Activated CD8-positive, alpha-beta T cell treated with anti-CD3 and anti-CD28 coated beads for 36 hours (primary cell): ENCODE measurements around the gene INO80D. TPM values are rescaled to one million over a fixed set of nuclear protein-coding genes. Genes with fewer than 3 reads are reported as not detected.

Experiments
- ATAC-seq: fragments of 200-7000 bp; cut with Tn5 transposase; one replicate; pipeline ENCODE4 v1.10.0; 2021; ENCODE audit warnings: mild to moderate bottlenecking, moderate library complexity
- CTCF ChIA-PET: fragments of 350-600 bp; sonication (Branson Sonifier 250); formaldehyde crosslinking; loops from one replicate; lab custom pipeline; 2021; ENCODE audit warnings: antibody characterized with exemption; lab: Charles Lee
- POLR2A ChIA-PET: fragments of 350-600 bp; sonication (Branson Sonifier 250); formaldehyde crosslinking; loops from one replicate; lab custom pipeline; 2021; ENCODE audit warnings: antibody characterized with exemption; lab: Charles Lee
- DNase-seq: peaks from one replicate; pipeline ENCODE4 v3.0.0-alpha.2; 2020
- H3K27ac Mint-ChIP-seq: one replicate; pipeline ENCODE4 v1.8.0; 2021; ENCODE audit warnings: mild to moderate bottlenecking, mixed read lengths
- H3K27me3 Mint-ChIP-seq: one replicate; pipeline ENCODE4 v1.8.0; 2021; ENCODE audit warnings: mixed read lengths
- H3K36me3 Mint-ChIP-seq: one replicate; pipeline ENCODE4 v1.8.0; 2021; ENCODE audit warnings: low read depth, mixed read lengths
- H3K4me1 Mint-ChIP-seq: one replicate; pipeline ENCODE4 v1.8.0; 2021; ENCODE audit warnings: low read depth, mixed read lengths
- H3K4me3 Mint-ChIP-seq: one replicate; pipeline ENCODE4 v1.8.0; 2021; ENCODE audit warnings: mild to moderate bottlenecking, moderate library complexity, mixed read lengths
- H3K9me3 Mint-ChIP-seq: one replicate; pipeline ENCODE4 v1.8.0; 2021; ENCODE audit warnings: mixed read lengths
- intact Hi-C: fragments of 100-400 bp; cut with micrococcal nuclease; formaldehyde crosslinking; loops from one replicate; pipeline ENCODE4 v1.10.0; 2022
- total RNA-seq, 2 experiments: library from RNA; stranded (reverse); gene quantifications; one replicate each; pipeline ENCODE4 v1.2.3, GENCODE V29; 2021
- TF ChIP-seq, protein P1 (sequence below): fragments of 200-600 bp; IDR thresholded peaks from one replicate; pipeline ENCODE4 v1.8.0; 2022; ENCODE audit warnings: antibody characterized with exemption, mild to moderate bottlenecking

INO80D gene
- total RNA-seq, 2 experiments from 2014 or later, result 15.9 to 16.7 TPM

DNA sequence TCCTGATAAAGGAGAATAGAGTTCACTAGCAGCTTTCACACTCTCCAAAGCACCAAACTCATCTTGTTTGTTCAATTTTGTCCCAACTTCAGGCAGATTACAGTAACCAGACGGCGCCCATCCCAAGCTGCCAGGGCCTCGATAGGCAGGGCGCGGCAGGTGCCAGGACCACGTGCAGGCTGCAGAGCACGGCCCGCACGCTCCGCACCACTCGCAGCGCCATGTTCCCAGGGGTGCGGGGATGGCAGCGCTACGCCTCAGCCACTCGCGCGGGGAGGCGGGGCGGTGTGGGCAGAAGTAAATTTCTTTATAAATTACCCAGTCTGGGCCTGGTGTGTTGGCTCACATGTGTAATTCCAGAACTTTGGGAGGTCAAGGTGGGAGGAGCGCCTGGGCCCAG, 30.3 kb upstream of the INO80D start:
- no peak overlapping the region for H3K27ac Mint-ChIP-seq
- H3K4me1 Mint-ChIP-seq, result no peaks in the 10 kb centered on the region
- no peaks in the 10 kb centered on the region for H3K27me3 Mint-ChIP-seq
- ChIA-PET CTCF (no interaction called here), POLR2A (no interaction called here)
- peaks cover 21% of the 10 kb centered on the region for H3K36me3 Mint-ChIP-seq
- TF ChIP-seq, protein P1, sequence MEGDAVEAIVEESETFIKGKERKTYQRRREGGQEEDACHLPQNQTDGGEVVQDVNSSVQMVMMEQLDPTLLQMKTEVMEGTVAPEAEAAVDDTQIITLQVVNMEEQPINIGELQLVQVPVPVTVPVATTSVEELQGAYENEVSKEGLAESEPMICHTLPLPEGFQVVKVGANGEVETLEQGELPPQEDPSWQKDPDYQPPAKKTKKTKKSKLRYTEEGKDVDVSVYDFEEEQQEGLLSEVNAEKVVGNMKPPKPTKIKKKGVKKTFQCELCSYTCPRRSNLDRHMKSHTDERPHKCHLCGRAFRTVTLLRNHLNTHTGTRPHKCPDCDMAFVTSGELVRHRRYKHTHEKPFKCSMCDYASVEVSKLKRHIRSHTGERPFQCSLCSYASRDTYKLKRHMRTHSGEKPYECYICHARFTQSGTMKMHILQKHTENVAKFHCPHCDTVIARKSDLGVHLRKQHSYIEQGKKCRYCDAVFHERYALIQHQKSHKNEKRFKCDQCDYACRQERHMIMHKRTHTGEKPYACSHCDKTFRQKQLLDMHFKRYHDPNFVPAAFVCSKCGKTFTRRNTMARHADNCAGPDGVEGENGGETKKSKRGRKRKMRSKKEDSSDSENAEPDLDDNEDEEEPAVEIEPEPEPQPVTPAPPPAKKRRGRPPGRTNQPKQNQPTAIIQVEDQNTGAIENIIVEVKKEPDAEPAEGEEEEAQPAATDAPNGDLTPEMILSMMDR, result no peak
- intact Hi-C loops, result no loop called here
- ATAC-seq (no peak), DNase-seq (no peak)
- H3K9me3 Mint-ChIP-seq, result peaks cover 9% of the 10 kb centered on the region
- H3K4me3 Mint-ChIP-seq, result no peak overlapping the region

DNA sequence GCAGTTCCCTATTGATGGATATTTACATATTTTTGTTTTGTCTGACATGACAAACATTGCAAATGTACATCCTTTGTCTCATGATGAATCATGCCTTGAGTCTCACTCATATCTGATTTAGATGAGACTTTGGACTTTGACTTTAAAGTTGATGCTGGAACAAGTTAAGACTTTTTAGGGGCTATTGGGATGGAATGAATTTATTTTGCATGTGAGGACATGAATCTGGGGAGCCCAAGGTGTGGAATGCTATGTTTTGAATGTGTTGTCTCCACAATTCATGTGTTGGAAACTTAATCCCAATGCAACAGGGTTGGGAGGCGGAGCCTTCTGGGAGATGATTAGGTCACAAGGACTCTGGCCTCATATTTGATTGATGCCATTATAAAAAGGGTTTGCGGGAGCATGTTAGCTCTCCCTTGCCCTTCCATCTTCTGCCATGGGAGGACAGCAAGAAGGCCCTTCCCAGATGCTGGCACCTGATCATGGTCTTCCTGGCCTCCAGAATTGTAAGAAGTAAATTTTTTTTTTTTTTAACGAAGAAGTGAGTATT, 29.1 kb upstream of the INO80D start:
- ChIA-PET POLR2A (no interaction called here), CTCF (no interaction called here)
- H3K4me1 Mint-ChIP-seq, result no peaks in the 10 kb centered on the region
- ATAC-seq, result no peak
- no peaks in the 10 kb centered on the region for H3K27me3 Mint-ChIP-seq
- H3K9me3 Mint-ChIP-seq, result peaks cover 5% of the 10 kb centered on the region
- peaks cover 11% of the 10 kb centered on the region for H3K36me3 Mint-ChIP-seq
- TF ChIP-seq, protein P1, result no peak
- DNase-seq, result no peak
- no peak overlapping the region for H3K27ac Mint-ChIP-seq
- intact Hi-C loops, result no loop called here
- no peak overlapping the region for H3K4me3 Mint-ChIP-seq

DNA sequence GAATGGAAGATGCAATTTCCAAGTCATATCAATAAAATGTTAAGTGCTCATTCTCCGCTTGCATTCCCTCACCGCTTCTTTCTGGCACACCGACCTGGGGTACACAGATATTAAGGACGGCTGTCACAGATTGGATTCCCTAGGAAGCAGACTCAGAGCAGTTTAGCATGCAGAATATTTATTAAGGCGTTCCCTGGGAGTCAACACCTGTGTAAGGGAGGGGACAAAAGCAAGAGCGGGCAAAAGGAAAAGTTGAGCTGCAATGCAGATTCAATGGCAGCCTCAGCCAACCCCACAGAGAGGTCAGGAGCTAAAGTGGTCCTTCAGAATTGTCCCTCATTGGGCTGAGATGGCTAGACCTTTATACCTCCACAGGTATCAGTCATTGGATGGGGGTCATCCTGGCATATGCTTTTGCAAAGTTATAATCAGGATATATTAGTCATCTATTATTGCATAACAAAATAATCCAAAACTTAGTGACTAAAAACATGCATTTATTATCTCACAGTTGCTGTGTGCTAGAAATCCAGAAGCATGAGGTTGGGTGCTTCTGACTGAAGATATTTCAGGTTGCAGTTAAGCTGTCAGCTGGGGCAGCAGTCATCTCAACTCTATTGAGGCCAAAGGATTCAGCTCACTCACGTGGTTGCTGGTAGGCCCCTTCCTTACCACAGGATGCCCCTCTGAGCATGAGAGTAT, 27.0 kb upstream of the INO80D start:
- ATAC-seq (no peak), DNase-seq (no peak)
- peaks cover 4% of the 10 kb centered on the region for H3K9me3 Mint-ChIP-seq
- peaks cover 6% of the 10 kb centered on the region for H3K36me3 Mint-ChIP-seq
- H3K4me1 Mint-ChIP-seq, result no peaks in the 10 kb centered on the region
- no peak overlapping the region for H3K27ac Mint-ChIP-seq
- no peak overlapping the region for H3K4me3 Mint-ChIP-seq
- ChIA-PET POLR2A (no interaction called here), CTCF (no interaction called here)
- no peaks in the 10 kb centered on the region for H3K27me3 Mint-ChIP-seq
- TF ChIP-seq, protein P1, result no peak
- intact Hi-C loops, result no loop called here

DNA sequence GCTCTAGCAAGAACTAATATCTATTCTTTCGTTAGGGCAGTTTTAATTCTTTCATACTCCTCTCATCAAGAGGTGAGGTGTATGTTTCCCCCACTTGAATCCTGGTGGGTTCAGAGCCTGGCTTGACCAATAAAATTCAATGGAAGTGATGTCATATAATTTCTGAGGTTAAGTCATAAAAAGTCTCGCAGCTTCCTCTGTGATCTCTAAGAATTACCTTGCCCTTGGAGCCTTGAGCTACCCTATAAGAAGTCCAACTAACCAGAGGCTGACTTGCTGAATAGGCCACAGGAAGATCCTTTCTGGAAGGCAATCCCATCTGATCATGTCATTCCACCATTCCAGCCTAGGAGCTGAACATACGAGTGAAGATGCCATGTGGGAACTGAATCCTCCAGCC, 26.1 kb upstream of the INO80D start:
- ATAC-seq (no peak), DNase-seq (no peak)
- Mint-ChIP-seq H3K9me3 (peaks cover 4% of the 10 kb centered on the region), H3K27me3 (no peaks in the 10 kb centered on the region), H3K36me3 (peaks cover 6% of the 10 kb centered on the region), H3K27ac (no peak overlapping the region), H3K4me1 (no peaks in the 10 kb centered on the region), H3K4me3 (no peak overlapping the region)
- TF ChIP-seq, protein P1, result no peak
- POLR2A ChIA-PET, result no interaction called here
- CTCF ChIA-PET, result no interaction called here
- intact Hi-C loops, result no loop called here

DNA sequence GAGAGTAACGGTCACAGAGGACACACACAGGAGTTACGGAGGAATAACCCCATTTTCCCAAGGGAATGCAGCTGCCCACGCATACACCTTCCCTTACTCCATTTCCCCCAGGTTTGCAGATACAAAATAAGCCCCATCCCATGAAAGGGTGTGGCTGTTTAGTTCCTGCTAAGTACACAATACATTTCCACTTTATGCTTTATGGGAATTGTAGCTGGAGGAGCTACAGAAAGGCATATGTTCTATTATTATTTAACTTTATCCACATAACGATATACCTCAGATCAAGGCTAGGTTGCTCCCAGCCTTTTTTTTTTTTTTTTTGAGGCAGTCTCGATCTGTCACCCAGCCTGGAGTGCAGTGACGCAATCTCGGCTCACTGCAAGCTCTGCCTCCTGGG, 22.7 kb upstream of the INO80D start:
- DNase-seq, result no peak
- CTCF ChIA-PET, result no interaction called here
- no peak overlapping the region for H3K27ac Mint-ChIP-seq
- H3K4me1 Mint-ChIP-seq, result no peaks in the 10 kb centered on the region
- no peaks in the 10 kb centered on the region for H3K27me3 Mint-ChIP-seq
- TF ChIP-seq, protein P1, result no peak
- no peak for ATAC-seq
- peaks cover 3% of the 10 kb centered on the region for H3K36me3 Mint-ChIP-seq
- intact Hi-C loops, result no loop called here
- POLR2A ChIA-PET, result no interaction called here
- H3K4me3 Mint-ChIP-seq, result no peak overlapping the region
- peaks cover 4% of the 10 kb centered on the region for H3K9me3 Mint-ChIP-seq
